ENCODE results near the gene VPS72.

VPS72 gene

DNA sequence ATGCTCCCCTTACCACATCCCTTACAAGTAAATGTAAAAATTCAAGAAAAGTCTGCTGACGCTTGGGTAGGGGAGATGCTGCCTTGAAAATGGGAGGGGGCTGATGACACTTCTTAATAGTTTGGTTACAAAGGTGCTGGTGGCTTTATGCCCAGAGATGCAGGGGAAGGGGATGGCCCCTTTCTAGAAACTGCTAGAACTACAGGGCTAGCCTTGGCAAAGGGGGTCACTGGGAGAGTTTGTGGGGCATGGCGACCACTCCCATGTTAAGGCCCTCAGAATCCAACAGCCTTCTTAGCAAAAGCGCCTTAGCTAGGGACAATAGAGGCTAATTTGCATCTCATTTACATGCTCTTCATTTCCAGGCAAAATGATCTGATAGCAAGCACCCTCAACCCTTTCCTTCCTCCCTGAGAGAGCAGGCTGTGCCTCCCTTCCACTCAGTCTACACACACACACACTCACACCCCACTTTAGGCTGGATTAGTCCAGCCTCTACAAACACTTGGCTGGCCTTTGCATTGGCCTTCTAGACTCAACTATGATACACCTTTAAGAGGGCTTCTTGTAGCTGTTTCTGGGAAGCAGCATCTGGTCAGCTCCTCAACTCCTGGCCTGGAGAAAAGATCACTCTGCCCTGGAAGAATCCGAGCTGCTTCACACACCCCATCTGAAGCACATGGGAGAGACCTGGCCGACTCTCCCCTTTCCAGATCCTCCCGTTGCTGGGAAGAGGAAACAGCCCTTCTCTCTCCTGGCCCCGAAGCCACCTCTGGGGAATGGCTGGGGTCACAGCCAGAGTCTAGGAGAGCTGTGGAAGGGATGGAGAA, 45.3 kb downstream of the VPS72 start:
- no peak for DNase-seq (ENCODE audit: low spot score)

DNA sequence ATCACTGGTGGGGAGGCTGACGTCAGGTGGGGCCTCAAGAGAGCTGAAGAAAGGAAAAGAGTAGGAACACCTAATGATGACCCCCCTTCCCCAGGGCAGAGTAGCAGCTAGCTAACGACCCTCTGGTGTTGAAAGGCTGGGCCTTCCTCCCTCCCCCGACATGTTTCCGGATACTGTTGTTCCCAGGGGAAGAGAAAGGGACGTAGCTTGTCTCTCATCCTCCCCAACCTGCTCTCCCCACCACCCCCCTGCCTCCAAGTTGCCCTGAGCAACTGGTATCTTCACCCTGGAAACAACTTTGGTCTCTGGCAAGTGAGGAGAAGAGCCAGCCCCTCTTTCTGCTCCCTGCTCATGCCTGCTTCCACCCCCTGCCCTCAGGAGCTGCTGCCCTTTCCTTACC, 46.0 kb downstream of the VPS72 start:
- DNase-seq (ENCODE audit: low spot score): no peak

DNA sequence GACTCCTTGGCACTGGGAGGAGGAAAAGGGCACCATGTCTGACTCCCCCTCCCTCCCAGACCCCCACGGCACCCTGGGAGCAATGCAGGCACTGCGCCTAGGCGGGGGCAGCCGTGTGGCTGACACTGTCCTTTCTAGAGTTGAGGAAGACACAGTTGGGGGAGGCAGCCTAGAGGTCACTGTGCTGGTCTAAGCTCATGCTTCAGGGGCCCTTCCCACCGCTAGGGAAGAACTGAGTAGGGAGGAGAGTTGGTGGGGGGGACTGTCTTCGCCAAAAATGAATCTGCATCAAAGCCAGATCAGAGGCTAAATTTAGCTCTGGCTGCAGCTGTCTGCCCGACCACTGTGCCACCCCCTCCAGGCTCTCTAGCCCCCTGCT, 47.0 kb downstream of the VPS72 start:
- no peak for DNase-seq (ENCODE audit: low spot score)

DNA sequence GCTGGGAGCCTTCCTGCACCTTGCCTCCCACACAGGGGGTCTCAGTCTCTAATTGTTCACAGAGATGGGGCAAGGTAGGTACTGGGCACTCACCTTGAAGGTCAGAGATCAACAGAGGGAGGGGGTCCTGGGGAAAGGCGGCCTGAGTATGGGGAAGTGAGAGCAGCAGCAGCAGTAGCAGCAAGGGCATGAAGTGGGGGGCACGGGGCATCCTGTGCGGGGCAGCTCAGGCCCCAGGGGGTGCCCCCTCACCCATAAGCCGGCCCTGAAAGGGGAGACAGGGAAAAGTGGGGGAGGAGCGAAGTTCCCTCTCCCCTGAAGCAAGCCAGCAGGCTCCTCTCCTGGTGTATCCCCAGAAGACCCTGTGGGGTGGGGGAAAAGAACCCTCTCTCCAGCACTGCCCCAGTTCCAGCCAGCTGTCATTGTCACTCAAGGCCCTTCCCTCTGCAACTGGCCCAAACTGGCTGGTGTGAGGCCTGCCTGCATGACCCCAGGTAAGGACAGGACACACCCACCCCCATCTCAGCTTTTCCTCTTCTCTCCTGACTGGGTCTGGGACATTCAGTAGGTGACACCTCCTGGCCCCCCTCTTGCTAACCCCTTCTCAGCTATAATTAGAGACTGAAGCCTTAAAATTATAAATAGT, 47.5 kb downstream of the VPS72 start:
- DNase-seq (ENCODE audit: low spot score): no peak

DNA sequence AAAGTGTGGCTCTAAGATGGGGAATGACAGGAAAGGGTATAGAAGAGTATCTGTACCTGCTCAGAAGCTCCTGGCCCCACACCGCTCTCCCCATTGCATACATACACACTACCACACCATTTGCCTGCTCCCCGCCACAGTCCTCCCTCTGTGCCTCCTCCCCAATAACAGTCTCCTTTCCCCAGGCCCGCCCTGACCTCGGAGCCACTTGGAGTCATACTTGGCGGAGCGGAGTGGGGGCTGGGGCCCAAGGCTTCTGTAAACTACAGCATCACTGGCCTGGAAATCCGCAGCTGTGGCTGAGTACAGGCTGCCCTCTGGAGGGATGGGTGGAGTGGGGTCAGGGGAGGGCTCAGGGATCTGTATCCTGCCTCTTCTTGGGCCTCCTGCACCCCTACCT, 52.2 kb downstream of the VPS72 start:
- DNase-seq (ENCODE audit: low spot score): no peak

DNA sequence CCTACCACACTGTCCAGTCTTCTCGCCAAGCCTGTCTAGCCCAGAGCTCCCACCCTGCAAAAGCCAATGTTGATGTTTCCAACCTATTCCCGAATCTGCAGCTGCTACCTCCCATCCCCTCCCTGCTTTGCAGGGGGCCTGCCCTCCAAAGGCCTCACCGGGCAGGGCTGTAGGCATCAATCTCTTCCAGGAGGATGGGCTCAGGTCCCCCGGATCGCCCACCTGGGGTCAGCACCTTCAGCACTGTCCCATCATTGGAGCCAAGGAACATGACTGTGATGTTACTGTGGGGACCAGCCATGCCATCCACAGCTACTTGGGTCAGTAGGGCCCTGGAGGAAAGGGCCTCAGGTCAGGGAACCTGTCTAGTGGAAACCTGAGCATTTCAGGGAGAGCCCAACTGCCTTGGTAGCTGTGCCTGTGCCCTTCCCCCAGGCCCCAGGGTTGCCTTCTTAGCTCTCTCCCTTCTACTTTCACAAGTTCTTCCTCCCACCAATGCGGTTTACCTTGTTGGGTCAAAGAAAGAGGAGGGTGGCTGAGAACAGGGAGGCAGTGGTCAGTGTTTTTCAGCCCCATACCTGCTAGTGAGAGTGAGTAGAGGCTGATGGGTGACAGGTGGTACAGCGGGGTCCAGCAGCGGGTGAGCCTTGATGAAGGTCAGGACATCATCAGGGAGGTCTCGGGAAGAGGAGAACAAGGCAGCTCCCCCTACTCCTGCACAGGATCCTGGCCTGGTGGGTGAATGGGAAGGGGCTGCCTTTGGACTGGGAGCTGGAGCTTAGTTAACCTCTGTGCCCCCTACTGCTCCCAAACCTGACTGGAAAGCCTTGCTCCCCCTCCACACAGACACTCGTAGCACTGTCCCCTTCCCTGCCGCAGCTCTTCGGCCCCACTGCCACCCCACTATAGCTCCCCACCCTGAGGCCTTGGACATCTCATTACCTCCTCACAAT, 54.3 kb downstream of the VPS72 start:
- DNase-seq (ENCODE audit: low spot score): no peak

DNA sequence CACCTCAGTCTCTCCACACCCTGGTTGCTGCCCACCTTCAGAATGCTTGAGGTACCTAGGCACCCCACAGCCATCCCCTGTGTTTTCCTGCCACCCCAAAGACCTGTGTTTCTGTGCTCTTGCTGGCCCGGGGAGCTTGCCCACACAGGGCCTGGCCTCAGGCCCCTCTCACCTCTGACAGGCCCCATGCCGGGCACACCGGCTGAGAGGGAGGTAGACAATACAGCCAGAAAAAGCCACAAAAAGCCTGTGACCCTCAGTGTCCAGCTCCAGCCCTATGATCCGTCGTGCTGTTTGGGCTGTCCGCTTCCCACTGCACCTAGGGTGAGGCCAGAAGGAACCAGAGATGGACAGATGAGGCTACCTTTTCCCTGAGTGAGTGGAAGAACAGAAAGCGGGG, 55.0 kb downstream of the VPS72 start:
- DNase-seq (ENCODE audit: low spot score): no peak

DNA sequence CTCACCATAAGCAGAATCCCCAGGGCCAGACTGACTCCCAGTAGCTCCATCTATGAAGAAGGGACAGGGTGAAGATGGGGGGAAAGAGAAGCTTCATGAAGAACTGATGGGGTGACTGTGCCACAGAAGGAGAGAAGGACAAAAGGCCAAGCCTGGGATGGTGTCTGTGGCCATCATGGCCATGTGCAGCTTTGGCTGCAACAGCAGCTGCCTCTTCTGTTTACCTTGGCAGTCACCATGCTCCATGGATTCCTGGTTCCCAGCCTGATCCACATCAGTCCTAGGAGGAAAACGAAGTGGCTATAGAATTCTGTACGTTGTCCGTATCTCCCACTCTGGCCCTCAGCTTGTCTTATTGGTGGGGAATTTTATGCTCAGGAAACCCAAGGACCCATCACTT, 55.6 kb downstream of the VPS72 start:
- no peak for DNase-seq (ENCODE audit: low spot score)

DNA sequence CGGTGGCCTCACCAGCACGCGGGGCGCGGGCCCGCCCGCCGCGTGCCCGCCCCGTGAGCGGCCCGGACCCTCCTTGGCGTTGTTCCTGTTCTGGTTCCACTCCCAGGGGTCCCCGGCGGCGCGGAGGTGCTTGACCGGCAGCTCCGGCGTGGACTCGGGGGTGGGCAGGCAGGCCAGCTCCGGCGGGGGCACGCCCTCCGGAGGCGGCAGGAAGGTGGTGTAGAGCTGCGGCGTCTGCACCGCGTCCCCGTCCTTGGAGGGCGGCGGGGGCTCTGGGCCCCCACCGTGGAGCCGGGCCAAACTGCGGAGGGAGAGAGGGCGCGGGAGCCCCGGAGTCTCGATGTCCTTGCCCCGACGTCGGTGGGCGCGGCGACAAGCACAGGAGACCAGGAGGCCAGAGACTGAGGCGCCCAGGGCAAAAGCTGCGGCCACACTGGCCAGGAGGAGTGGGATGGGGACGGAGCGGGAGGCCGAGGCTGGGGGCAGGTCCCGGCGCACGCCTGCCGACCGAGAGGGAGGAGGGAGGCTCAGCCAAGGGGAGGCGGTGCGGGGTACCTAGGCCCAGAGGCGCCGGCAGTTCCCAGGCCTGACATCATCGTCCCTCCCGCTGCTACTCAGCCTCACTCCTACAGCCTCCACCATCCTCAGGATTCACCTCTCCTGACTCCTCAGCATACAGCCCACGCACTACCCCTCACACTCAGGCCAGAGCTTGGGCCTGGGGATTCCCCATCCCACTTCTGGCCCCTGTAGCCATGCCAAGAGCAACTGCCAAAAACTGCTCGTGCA, 56.8 kb downstream of the VPS72 start:
- no peak for DNase-seq (ENCODE audit: low spot score)

DNA sequence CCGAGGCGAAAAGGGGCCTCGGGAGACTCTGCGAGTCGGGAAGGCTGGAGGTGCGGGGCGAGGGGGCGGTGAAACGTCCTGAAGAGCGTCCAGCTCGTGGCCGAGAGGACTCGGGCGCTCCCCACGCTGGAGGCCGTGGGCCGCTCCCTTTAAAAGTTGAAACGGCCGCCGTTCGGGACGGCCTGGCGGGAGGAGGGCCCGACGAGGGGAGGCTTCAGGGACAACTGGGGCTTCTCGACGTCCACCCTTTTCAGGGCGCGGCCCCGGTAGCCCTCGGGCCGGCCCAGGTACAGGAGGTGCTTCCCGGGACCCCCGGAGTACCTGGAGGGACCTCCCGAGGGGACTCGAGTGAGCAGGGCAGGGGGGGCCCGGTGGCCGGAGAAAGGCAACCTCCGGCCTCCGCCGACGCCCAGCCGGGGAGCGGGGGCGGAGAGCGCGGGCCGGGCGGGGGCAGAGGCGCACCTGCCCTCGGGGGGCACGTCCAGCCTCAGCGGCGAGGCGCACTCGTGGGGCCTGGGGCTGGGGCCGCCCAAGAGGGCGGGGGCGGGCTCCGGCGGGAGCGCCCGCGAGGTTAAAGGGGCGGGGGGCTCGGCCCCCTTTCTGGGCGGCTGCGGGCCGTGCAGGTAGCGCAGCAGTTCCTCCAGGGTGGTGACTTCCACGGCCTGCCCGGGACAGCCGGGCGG, 57.5 kb downstream of the VPS72 start:
- no peak for DNase-seq (ENCODE audit: low spot score)

DNA sequence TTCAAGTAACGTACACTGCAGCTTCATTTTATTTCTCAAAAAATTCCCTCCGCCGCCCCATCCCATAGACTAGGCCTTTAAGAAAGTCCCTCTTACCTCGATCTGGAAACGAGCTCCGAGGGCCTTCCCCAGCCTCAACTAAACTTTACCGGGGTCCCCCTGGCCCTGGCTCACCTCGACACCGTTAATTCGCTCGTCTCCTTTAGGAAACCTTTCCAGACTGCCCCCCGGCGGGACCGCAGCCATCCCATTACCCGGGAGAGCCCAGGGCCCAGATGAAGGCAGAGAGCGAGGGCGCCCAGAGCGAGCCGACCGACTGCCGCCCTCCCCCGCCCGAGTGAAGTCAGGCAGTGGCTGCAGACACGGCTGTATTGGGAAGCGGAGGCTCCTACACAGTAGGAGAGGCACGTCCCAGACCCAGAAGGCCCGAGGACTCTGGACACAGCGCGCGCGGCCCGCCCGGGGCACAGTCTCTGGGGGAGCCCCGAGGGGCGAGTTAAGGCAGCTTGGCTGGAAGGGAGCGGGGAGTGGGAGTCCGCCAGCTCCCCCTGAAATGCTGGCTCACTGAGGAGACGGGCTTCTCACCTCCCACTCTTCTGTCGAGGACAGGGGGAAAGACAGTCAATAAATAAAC, 58.2 kb downstream of the VPS72 start:
- no peak for DNase-seq (ENCODE audit: low spot score)

DNA sequence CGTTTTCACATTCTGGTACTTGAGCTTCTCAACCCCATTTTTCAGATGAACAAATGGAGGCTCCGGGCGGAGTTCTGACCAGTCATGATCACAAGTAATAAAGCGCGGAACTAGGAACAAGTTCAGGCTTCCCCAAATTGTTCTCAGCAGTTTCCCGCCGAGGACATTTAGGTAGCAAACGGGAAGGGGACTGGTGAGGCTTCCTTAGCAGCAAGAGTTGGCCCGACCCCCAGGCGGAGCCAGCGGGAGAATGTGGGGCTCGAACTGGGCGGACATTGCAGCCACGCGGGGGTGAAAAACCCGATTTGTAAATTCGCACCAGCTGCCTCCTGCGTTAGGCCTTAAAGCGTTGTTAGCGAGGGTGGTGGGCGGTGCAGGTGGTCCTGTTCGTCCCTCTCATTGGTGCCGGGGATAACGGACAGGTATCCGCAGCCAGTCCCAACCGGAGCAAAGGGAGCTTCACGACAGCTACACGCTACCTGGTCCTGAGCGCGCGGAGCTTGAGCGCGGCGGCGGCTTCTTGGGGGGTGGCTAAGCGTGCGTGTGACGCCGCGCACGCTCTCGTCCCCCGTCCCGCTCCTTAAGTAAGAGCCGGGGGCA, 58.9 kb downstream of the VPS72 start:
- DNase-seq (ENCODE audit: low spot score): peak; percentile 71

DNA sequence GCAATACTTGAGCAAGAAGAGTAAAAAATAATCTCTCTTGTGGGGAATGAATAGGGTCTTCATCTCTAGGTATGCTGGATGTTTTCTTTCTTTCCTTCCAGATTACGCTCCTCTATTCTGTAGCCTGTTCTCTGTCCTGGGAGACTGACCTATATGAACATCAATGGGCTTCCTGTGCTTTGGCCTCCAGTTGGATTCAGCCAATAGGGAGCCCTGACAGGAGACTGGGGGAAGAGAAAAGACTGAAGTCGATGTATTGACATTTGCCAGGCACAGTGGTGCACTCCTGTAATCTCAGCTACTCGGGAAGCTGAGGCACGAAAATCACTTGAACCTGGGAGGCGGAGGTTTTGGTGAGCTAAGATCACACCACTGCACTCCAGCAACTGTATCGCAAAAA, 61.2 kb downstream of the VPS72 start:
- DNase-seq (ENCODE audit: low spot score): no peak
